NB4 (cell line): ENCODE data around the gene ZNF549.
A peak's percentile ranks its signal among the peaks of the same experiment; 100 is the strongest.

Source experiments
- DNase-seq: peaks from one replicate; pipeline ENCODE4 v3.0.0; 2010; ENCODE audit warnings: low read depth
- H3K4me3 ChIP-seq: one replicate; pipeline ENCODE4 v1.5.1; 2011; ENCODE audit warnings: mild to moderate bottlenecking, low read depth, low read length, moderate library complexity
- CTCF ChIP-seq: IDR thresholded peaks from one replicate; pipeline ENCODE4 v1.5.1; 2012; ENCODE audit warnings: low read depth, low read length
- MAX ChIP-seq: IDR thresholded peaks from 2 replicates; pipeline ENCODE4 v1.6.1; 2011; ENCODE audit warnings: low read depth, low read length
- MYC ChIP-seq: IDR thresholded peaks from 2 replicates; pipeline ENCODE4 v1.6.1; 2011; ENCODE audit warnings: low read depth, low read length
- POLR2A ChIP-seq: IDR thresholded peaks from 2 replicates; pipeline ENCODE4 v1.6.1; 2011; ENCODE audit warnings: mild to moderate bottlenecking; ENCODE audit not compliant: insufficient read length; ENCODE audit errors: extremely low read depth

ZNF549 gene

GRCh38 chr19:57558525-57558924 lies 31.4 kb downstream of the ZNF549 start:
- DNase-seq = peak; percentile 14
- TF ChIP-seq MYC (no peak), POLR2A (no peak), CTCF (no peak), MAX (no peak)
- H3K4me3 ChIP-seq = peak overlapping the region; percentile 71

GRCh38 chr19:57559008-57559403 lies 31.9 kb downstream of the ZNF549 start:
- peak overlapping the region; percentile 71 for H3K4me3 ChIP-seq
- DNase-seq = peak; percentile 52
- TF ChIP-seq MYC = no peak
- no peak for TF ChIP-seq POLR2A
- TF ChIP-seq MAX = no peak

GRCh38 chr19:57559404-57560025 lies 32.4 kb downstream of the ZNF549 start, which contains the start of gene ZNF550:
Gene ZNF550 (minus strand): TSS chr19:57559863. CDS start chr19:57559682, 181 bp downstream.
- peak; percentile 62; the same call in 1 of the 2 replicates for TF ChIP-seq MAX
- TF ChIP-seq MYC = peak; percentile 70
- TF ChIP-seq POLR2A = peak; percentile 77
- TF ChIP-seq CTCF = no peak
- H3K4me3 ChIP-seq = peak within 1 kb of the TSS; percentile 71
- peak; percentile 85 for DNase-seq

- TF ChIP-seq MYC (no peak), MAX (no peak), POLR2A (no peak), CTCF (no peak)
- peak overlapping the region; percentile 71 for H3K4me3 ChIP-seq
- no peak for DNase-seq
Observed at GRCh38 chr19:57560049-57560491, 32.9 kb downstream of the ZNF549 start.

- TF ChIP-seq POLR2A (no peak), MAX (no peak), CTCF (no peak), MYC (no peak)
- no peak overlapping the region for H3K4me3 ChIP-seq
- DNase-seq = no peak
Observed at GRCh38 chr19:57563547-57563946, 36.4 kb downstream of the ZNF549 start.

GRCh38 chr19:57566396-57567265 lies 39.5 kb downstream of the ZNF549 start:
- peak; percentile 36 for DNase-seq
- no peak overlapping the region for H3K4me3 ChIP-seq

More at GRCh38 chr19:57566396-57567265, 39.5 kb downstream of the ZNF549 start:
- TF ChIP-seq CTCF (no peak), MAX (no peak), POLR2A (no peak), MYC (no peak)
